Keratinocyte (primary cell): ENCODE results near the gene CRLF1. TPM values are rescaled to one million over a fixed set of nuclear protein-coding genes. Genes with fewer than 3 reads are reported as not detected.

Source experiments
- DNase-seq: peaks from one replicate; pipeline ENCODE4 v3.0.0-alpha.2; 2011; ENCODE audit warnings: low read depth, missing footprints, low spot score
- FAIRE-seq: peaks from 2 replicates; lab custom pipeline; 2011; peaks lifted over from hg19 to GRCh38; lab: Jason Lieb, UNC
- H2AFZ ChIP-seq: 2 replicates; pipeline ENCODE4 v1.6.0; 2012; ENCODE audit warnings: low read length, control low read depth, inconsistent platforms; ENCODE audit not compliant: control insufficient read depth
- H3K27ac ChIP-seq: 2 replicates; pipeline ENCODE4 v1.5.1; 2011; ENCODE audit warnings: low read length; ENCODE audit not compliant: control insufficient read depth, insufficient read depth
- H3K27me3 ChIP-seq: 3 replicates; pipeline ENCODE4 v1.6.0; 2011; ENCODE audit warnings: low read length; ENCODE audit not compliant: control insufficient read depth, insufficient read depth; ENCODE audit errors: extremely low read depth
- H3K36me3 ChIP-seq, 2 experiments: 2 replicates in 1 of 2; 3 replicates in 1 of 2; pipeline ENCODE4 v1.5.1; 2011; ENCODE audit warnings: low read length in 2 of 2, mild to moderate bottlenecking in 1 of 2; ENCODE audit not compliant: control insufficient read depth in 2 of 2, insufficient read depth in 2 of 2; ENCODE audit errors: extremely low read depth in 1 of 2
- H3K4me1 ChIP-seq: 3 replicates; pipeline ENCODE4 v1.5.1; 2011; ENCODE audit warnings: low read length; ENCODE audit not compliant: control insufficient read depth, insufficient read depth; ENCODE audit errors: extremely low read depth
- H3K4me2 ChIP-seq: 3 replicates; pipeline ENCODE4 v1.6.0; 2011; ENCODE audit warnings: low read depth, low read length; ENCODE audit not compliant: control insufficient read depth, insufficient read depth; ENCODE audit errors: extremely low read depth
- H3K4me3 ChIP-seq, 3 experiments: fragments of 200-600 bp in 1 of 3; sonication (generic) in 1 of 3; 2 replicates in 2 of 3; 3 replicates in 1 of 3; pipeline ENCODE4 v1.5.1; 2011 to 2016; ENCODE audit warnings: low read length in 3 of 3, mild to moderate bottlenecking in 3 of 3, control low read depth in 2 of 3, inconsistent platforms in 1 of 3, low read depth in 1 of 3, mixed read lengths in 1 of 3, mixed run types in 1 of 3, moderate library complexity in 1 of 3; ENCODE audit not compliant: control insufficient read depth in 2 of 3, insufficient read depth in 2 of 3; ENCODE audit errors: extremely low read depth in 1 of 3
- H3K79me2 ChIP-seq: 2 replicates; pipeline ENCODE4 v1.6.0; 2012; ENCODE audit warnings: low read length; ENCODE audit not compliant: control insufficient read depth, insufficient read depth
- H3K9ac ChIP-seq: 3 replicates; pipeline ENCODE4 v1.6.0; 2011; ENCODE audit warnings: low read length; ENCODE audit not compliant: control insufficient read depth, insufficient read depth; ENCODE audit errors: extremely low read depth
- H3K9me1 ChIP-seq: 3 replicates; pipeline ENCODE4 v1.6.0; 2011; ENCODE audit warnings: low read length; ENCODE audit not compliant: control insufficient read depth, insufficient read depth; ENCODE audit errors: extremely low read depth
- H3K9me3 ChIP-seq: 2 replicates; pipeline ENCODE4 v1.5.1; 2012; ENCODE audit warnings: low read depth, low read length; ENCODE audit not compliant: control insufficient read depth
- H4K20me1 ChIP-seq: 3 replicates; pipeline ENCODE4 v1.6.0; 2011; ENCODE audit warnings: low read length; ENCODE audit not compliant: control insufficient read depth, insufficient read depth; ENCODE audit errors: extremely low read depth
- CTCF ChIP-seq, 3 experiments: IDR thresholded peaks in 1 of 3; conservative IDR thresholded peaks in 1 of 3; optimal IDR thresholded peaks in 1 of 3; 2 replicates in 2 of 3; 3 replicates in 1 of 3; pipeline versions ENCODE3 to v1.5.1; 2011; ENCODE audit warnings: low read length in 3 of 3, mild to moderate bottlenecking in 3 of 3, moderate library complexity in 2 of 3, control low read depth in 1 of 3, inconsistent platforms in 1 of 3; ENCODE audit not compliant: insufficient read depth in 2 of 3; ENCODE audit errors: extremely low read depth in 1 of 3
- EZH2 ChIP-seq: IDR thresholded peaks from one replicate; pipeline ENCODE4 v1.6.1; 2012; ENCODE audit warnings: inconsistent platforms, mild to moderate bottlenecking, low read length, moderate library complexity
- dilution Hi-C: fragments of 300-500 bp; cut with MboI; formaldehyde crosslinking; loops from one replicate; pipeline ENCODE4 v1.7.0; 2020; ENCODE audit warnings: low sequenced_read_pairs; ENCODE audit not compliant: extremely low pct_ligation_motif_present
- polyA plus RNA-seq, 5 experiments: library from polyadenylated mRNA; depleted of rRNA in 3 of 5; stranded (reverse) in 3 of 5; stranded (forward) in 1 of 5; unstranded in 1 of 5; fragments of >200 nt; gene quantifications; 1 replicate in 1 of 5; 2 replicates in 3 of 5; 3 replicates in 1 of 5; pipeline versions ENCODE4 v1.2.1 to v1.2.3, GENCODE V29; 2011 to 2012; ENCODE audit warnings: missing spikeins in 2 of 5, low read depth in 1 of 5, low replicate concordance in 1 of 5

The CRLF1 gene
- polyA plus RNA-seq, 1 donor (not counting 4 experiments of a cell fraction or from before 2014, with no cell fraction given) = 0.20 TPM

- Histone ChIP-seq H3K36me3 (no peaks in the 10 kb centered on the region), H3K4me1 (peaks cover 3% of the 10 kb centered on the region), H3K9me3 (peaks cover 4% of the 10 kb centered on the region), H4K20me1 (no peaks in the 10 kb centered on the region), H3K9me1 (no peaks in the 10 kb centered on the region), H3K9ac (no peak overlapping the region), H3K79me2 (no peaks in the 10 kb centered on the region), H3K27ac (no peak overlapping the region), H2AFZ (no peak overlapping the region), H3K27me3 (no peaks in the 10 kb centered on the region), H3K4me3 (no peak overlapping the region), H3K4me2 (no peak overlapping the region)
- FAIRE-seq (no peak), DNase-seq (no peak)
- TF ChIP-seq EZH2 (no peak), CTCF (optimal IDR thresholded peaks at IDR 0.05 in 1 of 3, IDR thresholded peaks at IDR 0.05 in 1 of 3, conservative IDR thresholded peaks at IDR 0.05 in 1 of 3; ENCODE audit: extremely low read depth in 1 of 3, insufficient read depth in 2 of 3, low read length in 3 of 3) (no peak)
- dilution Hi-C loops = no loop called here
These were observed 40.2 kb upstream of the CRLF1 start for GRCh38 chr19:18646535-18647370.

GRCh38 chr19:18645035-18645511, 38.5 kb upstream of the CRLF1 start:
- no peaks in the 10 kb centered on the region for H3K36me3 ChIP-seq
- H3K9me1 ChIP-seq = no peaks in the 10 kb centered on the region
- no peak overlapping the region for H3K4me2 ChIP-seq
- no peaks in the 10 kb centered on the region for H4K20me1 ChIP-seq
- H3K4me1 ChIP-seq = no peaks in the 10 kb centered on the region
- FAIRE-seq = no peak
- TF ChIP-seq CTCF (optimal IDR thresholded peaks at IDR 0.05 in 1 of 3, IDR thresholded peaks at IDR 0.05 in 1 of 3, conservative IDR thresholded peaks at IDR 0.05 in 1 of 3; ENCODE audit: extremely low read depth in 1 of 3, insufficient read depth in 2 of 3, low read length in 3 of 3) = no peak
- H3K27ac ChIP-seq = no peak overlapping the region
- DNase-seq = no peak
- no peak overlapping the region for H3K9ac ChIP-seq
- H3K27me3 ChIP-seq = no peaks in the 10 kb centered on the region
- no peak overlapping the region for H3K4me3 ChIP-seq
- H3K79me2 ChIP-seq = no peaks in the 10 kb centered on the region
- no peak overlapping the region for H2AFZ ChIP-seq
- dilution Hi-C loops = no loop called here
- H3K9me3 ChIP-seq = peaks cover 4% of the 10 kb centered on the region
